ENCODE measurements around the gene XPNPEP3. TPM values are rescaled to one million over a fixed set of nuclear protein-coding genes. Genes with fewer than 3 reads are reported as not detected.

XPNPEP3 gene
- total RNA-seq, 6 experiments from 2014 or later = 9.2 to 33.7 (median 18.5) TPM

GRCh38 chr22:40889116-40889515 lies 32.2 kb downstream of the XPNPEP3 start:
- H3K4me1 ChIP-seq = no peaks in the 10 kb centered on the region
- intact Hi-C loops (cut with DNase I) = no loop called here
- H3K9me3 ChIP-seq = no peaks in the 10 kb centered on the region
- DNase-seq (no peak), ATAC-seq (no peak)
- no peaks in the 10 kb centered on the region for H3K27me3 ChIP-seq
- no peak overlapping the region for H3K4me3 ChIP-seq
- H3K36me3 ChIP-seq = peaks cover 0 to 45% (median 7%) of the 10 kb centered on the region in 4 donors
- no peak for TF ChIP-seq CTCF (IDR thresholded peaks at IDR 0.05)
- no peak for TF ChIP-seq POLR2A (IDR thresholded peaks at IDR 0.05)
- H3K27ac ChIP-seq = no peak overlapping the region

GRCh38 chr22:40890881-40891280 lies 33.9 kb downstream of the XPNPEP3 start:
- Histone ChIP-seq H3K27me3 (no peaks in the 10 kb centered on the region), H3K4me3 (no peak overlapping the region), H3K36me3 (peaks cover 0 to 42% (median 7%) of the 10 kb centered on the region in 4 donors), H3K27ac (no peak overlapping the region), H3K4me1 (no peaks in the 10 kb centered on the region), H3K9me3 (no peaks in the 10 kb centered on the region)
- intact Hi-C loops (cut with DNase I) = no loop called here
- ATAC-seq (no peak), DNase-seq (no peak)
- TF ChIP-seq POLR2A (IDR thresholded peaks at IDR 0.05) = no peak
- TF ChIP-seq CTCF (IDR thresholded peaks at IDR 0.05) = no peak
- WGBS (ENCODE audit: insufficient coverage, low coverage, low lambda C conversion rate, missing lambda C conversion rate) = 88% methylated on average over 3 of the region's 3 CpGs

GRCh38 chr22:40894417-40894816 lies 37.5 kb downstream of the XPNPEP3 start:
- DNase-seq (no peak), ATAC-seq (no peak)
- peaks cover 0 to 3% (median 0%) of the 10 kb centered on the region in 4 donors for H3K4me1 ChIP-seq
- H3K27ac ChIP-seq = no peak overlapping the region
- no peaks in the 10 kb centered on the region for H3K27me3 ChIP-seq
- TF ChIP-seq CTCF (IDR thresholded peaks at IDR 0.05) (no peak), POLR2A (IDR thresholded peaks at IDR 0.05) (no peak)
- no peaks in the 10 kb centered on the region for H3K9me3 ChIP-seq
- 87% methylated on average over 4 of the region's 4 CpGs for WGBS (ENCODE audit: insufficient coverage, low coverage, low lambda C conversion rate, missing lambda C conversion rate)
- H3K4me3 ChIP-seq = no peak overlapping the region
- peaks cover 0 to 7% (median 2%) of the 10 kb centered on the region in 4 donors for H3K36me3 ChIP-seq
- intact Hi-C loops (cut with DNase I) = no loop called here

- Histone ChIP-seq H3K27me3 (no peaks in the 10 kb centered on the region), H3K27ac (no peak overlapping the region), H3K4me1 (peaks cover 0 to 3% (median 0%) of the 10 kb centered on the region in 4 donors), H3K9me3 (no peaks in the 10 kb centered on the region), H3K4me3 (no peak overlapping the region), H3K36me3 (no peaks in the 10 kb centered on the region)
- DNase-seq (no peak), ATAC-seq (peak; percentile 85 to 92 (median 88))
- whole genome bisulfite sequencing (ENCODE audit: insufficient coverage, low coverage, low lambda C conversion rate, missing lambda C conversion rate) = 30% methylated on average over 3 of the region's 3 CpGs
- intact Hi-C loops (cut with DNase I) = no loop called here
- peak; percentile 58 to 67 (median 60) for TF ChIP-seq CTCF (IDR thresholded peaks at IDR 0.05)
- no peak for TF ChIP-seq POLR2A (IDR thresholded peaks at IDR 0.05)
These were observed 42.0 kb downstream of the XPNPEP3 start for GRCh38 chr22:40898850-40899357.

- no peak overlapping the region for H3K27ac ChIP-seq
- peaks cover 0 to 16% (median 2%) of the 10 kb centered on the region in 4 donors for H3K36me3 ChIP-seq
- no peaks in the 10 kb centered on the region for H3K9me3 ChIP-seq
- H3K4me3 ChIP-seq = no peak overlapping the region
- no peaks in the 10 kb centered on the region for H3K27me3 ChIP-seq
- H3K4me1 ChIP-seq = no peaks in the 10 kb centered on the region
- intact Hi-C loops (cut with DNase I) = no loop called here
- no peak for TF ChIP-seq POLR2A (IDR thresholded peaks at IDR 0.05)
- no peak for TF ChIP-seq CTCF (IDR thresholded peaks at IDR 0.05)
- no peak for ATAC-seq
- no peak for DNase-seq
- WGBS (ENCODE audit: insufficient coverage, low coverage, low lambda C conversion rate, missing lambda C conversion rate) = 100% methylated on average over 1 of the region's 1 CpG
These were observed 47.2 kb downstream of the XPNPEP3 start for GRCh38 chr22:40904101-40904500.
